Trophoblast cell (in vitro differentiated cells and primary cell): ENCODE data around the gene NTSR1.

Source experiments
- DNase-seq, 2 donors: peaks; one replicate each; pipeline ENCODE4 v3.0.0-alpha.2; 2016
- H2AFZ ChIP-seq: 2 replicates; pipeline ENCODE4 v1.6.1; 2013; ENCODE audit warnings: low read length, moderate library complexity, mild to moderate bottlenecking; ENCODE audit not compliant: insufficient read depth, poor library complexity
- H2AK5ac ChIP-seq: 2 replicates; pipeline ENCODE4 v1.6.1; 2013; ENCODE audit warnings: mild to moderate bottlenecking, low read length
- H2BK120ac ChIP-seq: 2 replicates; pipeline ENCODE4 v1.6.1; 2013; ENCODE audit warnings: low read length, mild to moderate bottlenecking, moderate library complexity; ENCODE audit not compliant: insufficient read depth, poor library complexity
- H2BK12ac ChIP-seq: 2 replicates; pipeline ENCODE4 v1.6.1; 2013; ENCODE audit warnings: mild to moderate bottlenecking, low read length, moderate library complexity
- H2BK5ac ChIP-seq: 2 replicates; pipeline ENCODE4 v1.6.1; 2013; ENCODE audit warnings: low read length, low read depth, moderate library complexity, mild to moderate bottlenecking; ENCODE audit not compliant: poor library complexity
- H3K14ac ChIP-seq: 2 replicates; pipeline ENCODE4 v1.6.1; 2013; ENCODE audit warnings: mild to moderate bottlenecking, low read length
- H3K18ac ChIP-seq: 2 replicates; pipeline ENCODE4 v1.6.1; 2013; ENCODE audit warnings: mild to moderate bottlenecking, low read length
- H3K23ac ChIP-seq: 2 replicates; pipeline ENCODE4 v1.6.1; 2013; ENCODE audit warnings: low read length
- H3K27ac ChIP-seq: 2 replicates; pipeline ENCODE4 v1.5.1; 2013; ENCODE audit warnings: low read depth, mild to moderate bottlenecking, inconsistent platforms, low read length, moderate library complexity
- H3K27me3 ChIP-seq: 2 replicates; pipeline ENCODE4 v1.6.1; 2013; ENCODE audit warnings: inconsistent platforms, mild to moderate bottlenecking, low read length, moderate library complexity; ENCODE audit not compliant: insufficient read depth
- H3K36me3 ChIP-seq, 2 experiments: 1 replicate in 1 of 2; 2 replicates in 1 of 2; pipeline ENCODE4 v1.6.1; 2013; ENCODE audit warnings: low read length in 2 of 2, mild to moderate bottlenecking in 2 of 2, moderate library complexity in 1 of 2; ENCODE audit not compliant: insufficient read depth in 2 of 2, control insufficient read depth in 1 of 2
- H3K4ac ChIP-seq: 2 replicates; pipeline ENCODE4 v1.6.1; 2013; ENCODE audit warnings: low read depth, mild to moderate bottlenecking, low read length, moderate library complexity
- H3K4me1 ChIP-seq, 2 experiments: 1 replicate in 1 of 2; 2 replicates in 1 of 2; pipeline ENCODE4 v1.6.1; 2013; ENCODE audit warnings: low read length in 2 of 2, mild to moderate bottlenecking in 2 of 2, moderate library complexity in 1 of 2; ENCODE audit not compliant: insufficient read depth in 2 of 2, control insufficient read depth in 1 of 2
- H3K4me2 ChIP-seq: 2 replicates; pipeline ENCODE4 v1.6.1; 2013; ENCODE audit warnings: inconsistent platforms, mild to moderate bottlenecking, low read length, moderate library complexity
- H3K4me3 ChIP-seq: 2 replicates; pipeline ENCODE4 v1.5.1; 2013; ENCODE audit warnings: mild to moderate bottlenecking, low read depth, low read length, inconsistent platforms
- H3K79me1 ChIP-seq: one replicate; pipeline ENCODE4 v1.6.1; 2013; ENCODE audit warnings: low read length
- H3K79me2 ChIP-seq: 2 replicates; pipeline ENCODE4 v1.6.1; 2013; ENCODE audit warnings: low read length, mild to moderate bottlenecking; ENCODE audit not compliant: control insufficient read depth, insufficient read depth, poor library complexity
- H3K9ac ChIP-seq: 2 replicates; pipeline ENCODE4 v1.6.1; 2013; ENCODE audit warnings: mild to moderate bottlenecking, low read length
- H3K9me3 ChIP-seq: 2 replicates; pipeline ENCODE4 v1.6.1; 2013; ENCODE audit warnings: low read depth, mild to moderate bottlenecking, control low read depth, inconsistent platforms, low read length; ENCODE audit not compliant: insufficient read depth
- H4K12ac ChIP-seq: 2 replicates; pipeline ENCODE4 v1.6.1; 2013; ENCODE audit warnings: low read depth, mild to moderate bottlenecking, low read length, moderate library complexity
- H4K8ac ChIP-seq: 2 replicates; pipeline ENCODE4 v1.6.1; 2013; ENCODE audit warnings: low read depth, mild to moderate bottlenecking, low read length, moderate library complexity
- H4K91ac ChIP-seq: one replicate; pipeline ENCODE4 v1.6.1; 2013; ENCODE audit warnings: low read depth, mild to moderate bottlenecking, low read length, moderate library complexity
- WGBS: extraction: QIAGEN DNeasy Blood & Tissue Kit; methylation state at CpG from one replicate; pipeline ENCODE4 v1.1.7; 2013; ENCODE audit warnings: missing lambda C conversion rate; ENCODE audit not compliant: insufficient read length, insufficient coverage; ENCODE audit errors: extremely low coverage; 5-methylcytosine and 5-hydroxymethylcytosine counted together

The NTSR1 gene

GRCh38 chr20:62696434-62696957, 12.1 kb upstream of the NTSR1 start:
- Histone ChIP-seq H3K9ac (no peak overlapping the region), H3K27me3 (no peaks in the 10 kb centered on the region), H2AFZ (no peak overlapping the region), H2BK120ac (no peak overlapping the region), H3K4me2 (no peak overlapping the region), H4K8ac (no peak overlapping the region), H2BK5ac (no peak overlapping the region), H2BK12ac (no peak overlapping the region), H4K12ac (no peak overlapping the region), H3K79me1 (no peaks in the 10 kb centered on the region), H3K14ac (no peak overlapping the region), H3K23ac (no peak overlapping the region), H2AK5ac (no peak overlapping the region), H3K79me2 (no peaks in the 10 kb centered on the region), H3K4me3 (no peak overlapping the region), H3K36me3 (no peaks in the 10 kb centered on the region), H3K27ac (no peak overlapping the region), H3K18ac (no peak overlapping the region), H4K91ac (no peak overlapping the region), H3K9me3 (peaks cover 2% of the 10 kb centered on the region), H3K4ac (no peak overlapping the region), H3K4me1 (no peaks in the 10 kb centered on the region)
- WGBS = no CpG with 5 or more reads among the region's 16 CpGs
- no peak for DNase-seq

- no peak overlapping the region for H2BK12ac ChIP-seq
- no peak overlapping the region for H2AFZ ChIP-seq
- no peaks in the 10 kb centered on the region for H3K79me2 ChIP-seq
- H2AK5ac ChIP-seq = no peak overlapping the region
- H4K8ac ChIP-seq = no peak overlapping the region
- H4K91ac ChIP-seq = no peak overlapping the region
- no peak overlapping the region for H3K4me3 ChIP-seq
- H4K12ac ChIP-seq = no peak overlapping the region
- H3K9ac ChIP-seq = no peak overlapping the region
- H3K4me1 ChIP-seq = no peaks in the 10 kb centered on the region
- DNase-seq = no peak
- H3K4ac ChIP-seq = no peak overlapping the region
- no peaks in the 10 kb centered on the region for H3K36me3 ChIP-seq
- H3K27ac ChIP-seq = no peak overlapping the region
- H3K79me1 ChIP-seq = no peaks in the 10 kb centered on the region
- H3K18ac ChIP-seq = no peak overlapping the region
- H3K9me3 ChIP-seq = peaks cover 2% of the 10 kb centered on the region
- H3K27me3 ChIP-seq = no peaks in the 10 kb centered on the region
- H3K23ac ChIP-seq = no peak overlapping the region
- WGBS = no CpG with 5 or more reads among the region's 10 CpGs
- no peak overlapping the region for H2BK120ac ChIP-seq
- no peak overlapping the region for H3K14ac ChIP-seq
- no peak overlapping the region for H3K4me2 ChIP-seq
- no peak overlapping the region for H2BK5ac ChIP-seq
Measured at GRCh38 chr20:62696989-62697388, 11.6 kb upstream of the NTSR1 start.

- H3K9ac ChIP-seq = no peak overlapping the region
- H3K4ac ChIP-seq = no peak overlapping the region
- no peak overlapping the region for H3K23ac ChIP-seq
Measured at GRCh38 chr20:62697468-62697912, 11.1 kb upstream of the NTSR1 start.

GRCh38 chr20:62698231-62698630, 10.4 kb upstream of the NTSR1 start:
- Histone ChIP-seq H2BK120ac (no peak overlapping the region), H3K27me3 (no peaks in the 10 kb centered on the region), H3K18ac (no peak overlapping the region), H3K9ac (no peak overlapping the region), H3K4me2 (no peak overlapping the region), H3K79me2 (no peaks in the 10 kb centered on the region), H4K8ac (no peak overlapping the region), H3K14ac (no peak overlapping the region), H3K4ac (no peak overlapping the region), H4K91ac (no peak overlapping the region), H3K27ac (no peak overlapping the region), H3K23ac (no peak overlapping the region), H3K9me3 (peaks cover 2% of the 10 kb centered on the region), H2BK5ac (no peak overlapping the region), H3K4me1 (no peaks in the 10 kb centered on the region), H2AFZ (no peak overlapping the region), H3K79me1 (no peaks in the 10 kb centered on the region), H3K36me3 (no peaks in the 10 kb centered on the region), H2AK5ac (no peak overlapping the region), H2BK12ac (no peak overlapping the region), H3K4me3 (no peak overlapping the region), H4K12ac (no peak overlapping the region)
- WGBS = no CpG with 5 or more reads among the region's 14 CpGs
- no peak for DNase-seq

More at GRCh38 chr20:62697468-62697912, 11.1 kb upstream of the NTSR1 start:
- Histone ChIP-seq H4K91ac (no peak overlapping the region), H3K36me3 (no peaks in the 10 kb centered on the region), H3K9me3 (peaks cover 2% of the 10 kb centered on the region), H2BK12ac (no peak overlapping the region), H3K27ac (no peak overlapping the region), H2AK5ac (no peak overlapping the region), H4K12ac (no peak overlapping the region), H3K18ac (no peak overlapping the region), H4K8ac (no peak overlapping the region), H3K79me1 (no peaks in the 10 kb centered on the region), H2BK5ac (no peak overlapping the region), H2BK120ac (no peak overlapping the region), H3K14ac (no peak overlapping the region), H3K4me3 (no peak overlapping the region), H3K4me2 (no peak overlapping the region), H3K79me2 (no peaks in the 10 kb centered on the region), H3K4me1 (no peaks in the 10 kb centered on the region), H2AFZ (no peak overlapping the region), H3K27me3 (no peaks in the 10 kb centered on the region)
- DNase-seq = no peak
- no CpG with 5 or more reads among the region's 11 CpGs for WGBS
